ENCODE measurements around the gene ARG2. TPM values are rescaled to one million over a fixed set of nuclear protein-coding genes. Genes with fewer than 3 reads are reported as not detected.
A peak's percentile ranks its signal among the peaks of the same experiment; 100 is the strongest.

ARG2 gene
- total RNA-seq, result 2.8 to 11.1 TPM (median 10.9 TPM) in 3 replicates
- long read RNA-seq, transcript ARG2-201 (8 exons, 2,045 nt), result major isoform, 13 of 15 reads
- long read RNA-seq, partial matches to known transcripts, result 1 of 15 reads
- long read RNA-seq, other reads (novel, unspliced or antisense), result 1 of 15 reads

DNA sequence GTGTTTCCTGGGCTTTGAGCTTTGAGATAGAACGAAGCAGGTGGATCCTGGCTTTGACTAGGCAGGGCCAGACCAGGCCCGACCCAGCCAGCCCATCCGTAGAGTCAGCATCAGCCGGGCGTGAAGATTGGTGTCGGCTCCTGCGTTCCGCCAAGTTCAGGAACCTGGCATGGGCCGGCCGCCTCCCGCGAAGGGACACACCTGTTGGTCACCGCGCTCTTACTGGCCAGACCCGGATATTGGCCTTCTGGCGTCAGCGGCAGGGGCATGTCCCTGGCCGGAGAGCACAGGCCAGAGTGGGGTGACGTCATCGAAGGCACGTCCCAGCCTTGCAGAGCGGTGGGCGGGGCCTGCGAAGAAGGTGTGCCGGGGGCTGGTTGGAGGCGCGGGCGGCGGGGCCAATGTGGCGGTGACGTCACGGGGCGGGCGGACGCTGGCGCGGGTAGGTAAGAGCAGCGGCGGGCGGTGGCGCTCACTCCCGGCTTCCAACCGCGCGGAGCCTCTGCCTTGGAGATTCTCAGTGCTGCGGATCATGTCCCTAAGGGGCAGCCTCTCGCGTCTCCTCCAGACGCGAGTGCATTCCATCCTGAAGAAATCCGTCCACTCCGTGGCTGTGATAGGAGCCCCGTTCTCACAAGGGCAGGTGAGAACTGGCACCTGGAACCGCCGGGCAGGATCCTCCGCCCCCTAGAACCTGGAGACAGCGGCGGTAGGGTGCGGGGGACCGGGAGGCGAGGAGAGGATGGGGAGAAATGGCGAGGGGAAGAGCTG is at the start of gene ARG2:
Gene ARG2 (plus strand): TSS at position 475 of the 771 bp plus-strand sequence. CDS start 58 bp downstream, at position 533.
- no peaks in the 10 kb centered on the region for H3K36me3 Mint-ChIP-seq (ENCODE audit: low read depth)
- H3K9me3 Mint-ChIP-seq (ENCODE audit: low read depth), result no peaks in the 10 kb centered on the region
- H3K27me3 Mint-ChIP-seq (ENCODE audit: low read depth), result peaks cover 3% of the 10 kb centered on the region
- H3K27ac Mint-ChIP-seq (ENCODE audit: unreplicated experiment), result peak within 1 kb of the TSS; percentile 93
- peak; percentile 96 for DNase-seq (ENCODE audit: low spot score)
- TF ChIP-seq, protein P1, sequence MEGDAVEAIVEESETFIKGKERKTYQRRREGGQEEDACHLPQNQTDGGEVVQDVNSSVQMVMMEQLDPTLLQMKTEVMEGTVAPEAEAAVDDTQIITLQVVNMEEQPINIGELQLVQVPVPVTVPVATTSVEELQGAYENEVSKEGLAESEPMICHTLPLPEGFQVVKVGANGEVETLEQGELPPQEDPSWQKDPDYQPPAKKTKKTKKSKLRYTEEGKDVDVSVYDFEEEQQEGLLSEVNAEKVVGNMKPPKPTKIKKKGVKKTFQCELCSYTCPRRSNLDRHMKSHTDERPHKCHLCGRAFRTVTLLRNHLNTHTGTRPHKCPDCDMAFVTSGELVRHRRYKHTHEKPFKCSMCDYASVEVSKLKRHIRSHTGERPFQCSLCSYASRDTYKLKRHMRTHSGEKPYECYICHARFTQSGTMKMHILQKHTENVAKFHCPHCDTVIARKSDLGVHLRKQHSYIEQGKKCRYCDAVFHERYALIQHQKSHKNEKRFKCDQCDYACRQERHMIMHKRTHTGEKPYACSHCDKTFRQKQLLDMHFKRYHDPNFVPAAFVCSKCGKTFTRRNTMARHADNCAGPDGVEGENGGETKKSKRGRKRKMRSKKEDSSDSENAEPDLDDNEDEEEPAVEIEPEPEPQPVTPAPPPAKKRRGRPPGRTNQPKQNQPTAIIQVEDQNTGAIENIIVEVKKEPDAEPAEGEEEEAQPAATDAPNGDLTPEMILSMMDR (IDR thresholded peaks at IDR 0.05), result peak; percentile 28
- peak within 1 kb of the TSS; percentile 77 for H3K4me3 Mint-ChIP-seq (ENCODE audit: unreplicated experiment)
- peaks cover 38% of the 10 kb centered on the region for H3K4me1 Mint-ChIP-seq (ENCODE audit: low read depth)

DNA sequence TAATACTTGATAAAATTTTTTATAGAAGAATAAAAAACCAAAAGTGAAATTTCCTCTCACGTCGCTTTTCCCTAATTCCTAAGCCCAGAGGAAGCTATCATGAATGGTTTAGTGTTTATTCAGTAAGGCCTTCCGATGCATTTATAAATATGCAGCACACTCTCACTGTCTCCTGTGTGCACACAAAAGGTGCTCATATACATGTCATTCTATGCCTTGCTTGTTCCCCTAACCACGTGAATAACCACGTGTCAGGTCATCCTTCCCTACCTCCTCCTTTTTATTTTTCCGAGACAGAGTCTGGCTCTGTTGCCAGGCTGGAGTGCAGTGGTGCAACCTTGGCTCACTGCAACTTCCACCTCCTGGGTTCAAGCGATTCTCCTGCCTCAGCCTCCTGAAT is 49.3 kb upstream of the ARG2 start:
- H3K27me3 Mint-ChIP-seq (ENCODE audit: low read depth), result peaks cover 5% of the 10 kb centered on the region
- no peaks in the 10 kb centered on the region for H3K9me3 Mint-ChIP-seq (ENCODE audit: low read depth)
- DNase-seq (ENCODE audit: low spot score), result no peak
- H3K36me3 Mint-ChIP-seq (ENCODE audit: low read depth), result no peaks in the 10 kb centered on the region
- H3K27ac Mint-ChIP-seq (ENCODE audit: unreplicated experiment), result no peak overlapping the region
- H3K4me1 Mint-ChIP-seq (ENCODE audit: low read depth), result no peaks in the 10 kb centered on the region
- TF ChIP-seq, protein P1 (IDR thresholded peaks at IDR 0.05), result no peak
- H3K4me3 Mint-ChIP-seq (ENCODE audit: unreplicated experiment), result no peak overlapping the region

DNA sequence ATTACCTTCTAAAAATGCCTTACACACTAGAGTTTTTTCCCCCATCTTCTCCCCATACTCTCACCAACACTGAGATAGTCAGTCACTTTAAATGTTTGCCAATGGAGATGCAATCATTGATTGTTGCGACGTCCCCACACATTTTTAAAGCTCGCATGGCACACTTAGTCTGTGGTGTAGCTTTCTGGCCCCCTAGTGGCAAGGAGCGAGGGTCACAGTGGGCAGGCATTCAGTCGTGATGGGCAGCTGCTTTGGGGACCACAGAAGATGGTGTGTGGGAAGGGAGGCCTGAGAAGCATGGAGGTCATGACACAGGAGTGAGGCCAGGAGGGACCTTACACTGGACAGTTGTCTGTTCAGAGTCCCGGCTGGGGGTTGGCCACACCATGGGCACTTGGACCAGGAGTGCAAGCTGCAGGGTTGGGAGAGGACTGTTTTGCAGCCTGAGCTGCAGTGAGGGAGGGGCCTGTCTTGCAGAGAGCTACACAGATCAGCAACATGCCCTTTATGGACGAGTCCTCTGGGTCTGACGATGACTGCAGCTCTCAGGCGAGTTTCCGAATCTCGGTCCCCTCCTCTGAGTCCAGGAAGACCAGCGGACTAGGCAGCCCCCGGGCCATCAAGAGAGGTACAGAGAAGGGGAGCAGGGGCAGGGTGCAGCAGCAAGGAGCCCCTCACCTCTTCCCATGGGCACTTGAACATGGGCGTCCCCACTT is 48.3 kb upstream of the ARG2 start:
- Mint-ChIP-seq H3K9me3 (ENCODE audit: low read depth) (no peaks in the 10 kb centered on the region), H3K4me3 (ENCODE audit: unreplicated experiment) (no peak overlapping the region), H3K27me3 (ENCODE audit: low read depth) (peaks cover 5% of the 10 kb centered on the region), H3K27ac (ENCODE audit: unreplicated experiment) (no peak overlapping the region), H3K36me3 (ENCODE audit: low read depth) (no peaks in the 10 kb centered on the region), H3K4me1 (ENCODE audit: low read depth) (no peaks in the 10 kb centered on the region)
- peak; percentile 81 for DNase-seq (ENCODE audit: low spot score)
- TF ChIP-seq, protein P1 (IDR thresholded peaks at IDR 0.05), result peak; percentile 90

DNA sequence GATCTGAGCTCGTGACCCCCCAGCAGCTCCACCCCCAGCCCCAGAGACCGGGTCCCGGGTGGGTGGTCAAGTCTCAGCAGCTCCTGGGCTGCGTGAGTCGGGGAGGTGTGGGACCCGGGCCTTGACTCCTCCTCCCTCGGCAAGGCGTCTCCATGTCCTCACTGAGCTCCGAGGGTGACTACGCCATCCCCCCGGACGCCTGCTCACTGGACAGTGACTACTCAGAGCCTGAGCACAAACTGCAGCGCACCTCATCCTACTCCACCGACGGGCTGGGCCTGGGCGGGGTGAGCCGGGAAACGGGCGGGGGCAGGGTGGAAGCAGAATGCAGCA is 47.8 kb upstream of the ARG2 start:
- H3K9me3 Mint-ChIP-seq (ENCODE audit: low read depth), result no peaks in the 10 kb centered on the region
- H3K36me3 Mint-ChIP-seq (ENCODE audit: low read depth), result no peaks in the 10 kb centered on the region
- no peak overlapping the region for H3K27ac Mint-ChIP-seq (ENCODE audit: unreplicated experiment)
- H3K4me3 Mint-ChIP-seq (ENCODE audit: unreplicated experiment), result no peak overlapping the region
- peaks cover 5% of the 10 kb centered on the region for H3K27me3 Mint-ChIP-seq (ENCODE audit: low read depth)
- peak; percentile 77 for DNase-seq (ENCODE audit: low spot score)
- TF ChIP-seq, protein P1 (IDR thresholded peaks at IDR 0.05), result no peak
- no peaks in the 10 kb centered on the region for H3K4me1 Mint-ChIP-seq (ENCODE audit: low read depth)

DNA sequence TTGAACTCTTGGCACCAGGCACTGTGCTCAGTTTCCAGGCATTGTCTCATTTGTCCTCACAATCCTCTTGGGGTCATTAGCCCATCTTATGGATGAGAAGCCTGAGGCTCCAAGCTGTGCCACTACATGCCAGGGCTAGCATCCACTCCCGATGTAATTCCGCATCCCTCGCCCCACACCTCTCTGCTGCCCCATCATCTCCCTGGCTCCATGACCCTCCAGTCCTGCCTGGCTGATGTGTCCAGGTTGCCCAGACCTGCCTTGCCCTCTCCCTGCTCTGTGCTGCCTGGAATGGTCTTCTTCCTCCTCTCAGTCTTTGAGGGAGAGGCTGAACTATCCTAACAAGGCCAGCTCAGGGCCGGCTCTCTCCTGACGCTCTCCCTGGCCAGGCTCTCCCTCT is 47.1 kb upstream of the ARG2 start:
- DNase-seq (ENCODE audit: low spot score), result peak; percentile 46
- Mint-ChIP-seq H3K27ac (ENCODE audit: unreplicated experiment) (no peak overlapping the region), H3K9me3 (ENCODE audit: low read depth) (no peaks in the 10 kb centered on the region), H3K36me3 (ENCODE audit: low read depth) (no peaks in the 10 kb centered on the region), H3K27me3 (ENCODE audit: low read depth) (peaks cover 5% of the 10 kb centered on the region), H3K4me3 (ENCODE audit: unreplicated experiment) (no peak overlapping the region), H3K4me1 (ENCODE audit: low read depth) (no peaks in the 10 kb centered on the region)
- TF ChIP-seq, protein P1 (IDR thresholded peaks at IDR 0.05), result no peak
